Stimulated activated CD8-positive, alpha-beta memory T cell treated with anti-CD3 and anti-CD28 coated beads, Interleukin-12 subunit alpha, Interleukin-12 subunit beta, amount 100 ng/mL, for 1 hour (primary cell): ENCODE data around the gene MTAP.

Experiments
- DNase-seq: peaks from one replicate; pipeline ENCODE4 v3.0.0-alpha.2; 2020; ENCODE audit warnings: low read depth

MTAP gene

DNA sequence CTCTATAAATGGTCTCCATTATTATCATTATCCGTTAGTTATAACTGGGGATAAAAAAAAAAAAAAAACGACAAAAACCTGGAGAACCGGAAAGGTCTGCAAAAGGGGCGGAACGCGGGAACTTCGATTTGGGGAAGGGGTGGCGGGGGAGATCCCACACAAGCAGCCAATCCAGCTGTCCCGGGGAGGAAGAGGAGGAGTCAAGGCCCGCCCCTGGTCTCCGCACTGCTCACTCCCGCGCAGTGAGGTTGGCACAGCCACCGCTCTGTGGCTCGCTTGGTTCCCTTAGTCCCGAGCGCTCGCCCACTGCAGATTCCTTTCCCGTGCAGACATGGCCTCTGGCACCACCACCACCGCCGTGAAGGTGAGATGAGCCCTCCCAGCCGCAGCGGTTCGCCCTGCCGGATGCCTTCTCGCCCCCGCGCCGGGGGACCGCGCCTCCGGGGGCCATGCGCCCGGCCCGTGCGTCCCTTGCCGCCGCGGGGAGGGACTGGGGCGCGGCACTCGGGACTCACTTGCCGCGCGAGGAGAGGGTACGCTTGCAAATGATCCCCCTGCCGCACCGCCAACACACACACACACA, at the start of gene MTAP:
MTAP (plus strand) TSS at position 219 of the 583 bp plus-strand sequence; CDS start at position 332, 113 bp downstream.
- peak; percentile 37 for DNase-seq

DNA sequence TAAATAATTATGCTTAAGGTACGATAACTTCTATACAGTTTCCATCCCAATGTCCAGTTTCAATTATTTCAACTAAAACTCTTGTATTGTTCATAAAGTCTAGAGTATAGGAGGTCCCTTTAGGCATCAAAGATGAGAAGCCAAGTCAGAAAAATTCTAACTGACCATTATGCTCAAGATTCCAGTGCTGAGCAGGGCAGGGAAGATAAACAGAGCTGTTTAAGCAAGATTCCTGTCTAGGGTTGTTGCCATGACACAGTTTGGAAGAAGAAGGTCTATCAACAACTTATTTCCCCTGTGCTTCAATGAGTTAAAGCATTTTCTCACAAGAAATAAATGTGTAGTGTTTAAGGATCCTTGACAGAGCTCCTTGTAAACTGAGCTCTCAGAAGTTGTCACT, 48.9 kb upstream of the MTAP start:
- DNase-seq = no peak

DNA sequence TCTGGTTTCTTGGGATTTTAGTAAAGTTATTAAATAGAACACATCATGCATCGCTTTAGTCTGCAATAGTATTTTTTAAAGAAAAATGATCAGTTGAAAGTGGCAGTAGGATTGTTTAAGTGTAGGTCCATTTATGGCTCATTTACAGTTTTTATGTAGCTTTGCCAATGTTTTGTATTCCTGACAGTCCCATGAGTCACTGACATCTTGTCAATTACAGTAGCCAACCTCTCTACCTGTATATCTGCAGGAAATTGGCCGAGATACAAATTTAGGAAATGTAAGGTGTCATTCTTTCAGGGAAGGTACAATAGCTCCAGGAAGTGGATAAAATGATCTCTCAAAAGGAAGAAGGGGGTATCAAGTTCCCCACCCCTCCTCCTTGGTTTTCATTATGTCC, 47.7 kb upstream of the MTAP start:
- DNase-seq = no peak

DNA sequence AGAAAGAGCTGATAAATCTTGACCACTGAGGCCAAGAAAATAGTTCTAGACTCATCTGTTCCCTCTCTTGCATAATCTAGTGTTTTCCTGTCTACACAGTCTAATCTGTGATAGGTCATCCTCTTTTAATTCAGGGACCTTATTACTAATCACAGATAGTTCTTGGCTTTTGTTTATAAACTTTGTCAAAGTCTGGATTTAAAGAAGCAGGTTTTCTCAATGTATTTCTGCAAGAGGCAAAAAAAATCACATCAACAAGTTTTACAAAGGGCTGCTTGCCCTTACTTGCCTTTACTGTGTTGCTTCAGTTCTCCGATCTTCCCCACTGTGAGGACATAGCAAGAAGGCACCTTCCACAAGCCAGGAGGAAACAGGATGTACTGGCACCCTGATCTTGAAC, 43.9 kb upstream of the MTAP start:
- no peak for DNase-seq

DNA sequence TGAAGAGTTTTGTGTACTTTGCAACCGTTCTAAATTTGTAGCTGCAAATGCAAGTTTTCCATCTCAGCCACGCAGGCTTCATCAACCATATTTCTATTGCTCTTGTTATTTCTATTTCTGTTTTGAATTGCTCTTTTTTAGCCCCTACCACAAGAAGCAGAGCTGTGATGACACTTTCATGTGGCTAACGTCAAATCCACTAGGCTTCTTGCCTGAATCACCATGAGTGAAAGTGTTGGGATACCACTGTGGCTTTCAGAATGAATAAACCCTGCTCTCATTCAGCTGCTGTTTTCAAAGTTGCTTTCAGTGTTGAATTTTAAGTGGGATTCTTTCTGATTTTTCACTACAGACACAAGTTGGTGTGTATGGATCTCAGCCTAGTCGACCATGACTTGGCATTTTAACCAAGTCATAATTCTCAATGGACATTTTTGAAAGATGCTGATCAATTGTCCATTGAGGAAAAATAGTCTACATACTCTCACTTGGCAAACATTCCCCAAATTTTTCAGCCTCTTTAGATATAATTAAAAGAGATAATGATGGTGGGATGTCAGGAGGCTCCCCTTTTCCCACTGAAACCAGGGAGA, 41.0 kb upstream of the MTAP start:
- no peak for DNase-seq

DNA sequence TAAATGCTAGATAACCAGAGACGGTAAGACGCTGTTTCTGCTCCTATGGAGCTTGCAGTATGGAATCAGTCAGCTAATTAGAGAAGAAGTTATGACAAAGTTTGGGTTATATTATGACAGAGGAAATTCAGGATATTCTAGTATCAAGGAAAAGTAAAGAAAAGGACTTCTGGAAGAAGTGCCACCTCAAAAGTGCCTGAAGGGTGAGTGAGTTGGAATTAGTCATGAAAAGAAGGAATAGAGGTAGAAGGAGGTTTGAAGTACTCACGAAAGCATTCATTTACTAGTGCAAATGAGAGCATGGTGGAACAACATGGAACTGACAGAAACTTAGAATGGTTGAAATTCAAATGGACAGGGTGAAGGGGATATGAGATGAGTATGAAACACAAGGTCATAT, 40.4 kb upstream of the MTAP start:
- DNase-seq = no peak

DNA sequence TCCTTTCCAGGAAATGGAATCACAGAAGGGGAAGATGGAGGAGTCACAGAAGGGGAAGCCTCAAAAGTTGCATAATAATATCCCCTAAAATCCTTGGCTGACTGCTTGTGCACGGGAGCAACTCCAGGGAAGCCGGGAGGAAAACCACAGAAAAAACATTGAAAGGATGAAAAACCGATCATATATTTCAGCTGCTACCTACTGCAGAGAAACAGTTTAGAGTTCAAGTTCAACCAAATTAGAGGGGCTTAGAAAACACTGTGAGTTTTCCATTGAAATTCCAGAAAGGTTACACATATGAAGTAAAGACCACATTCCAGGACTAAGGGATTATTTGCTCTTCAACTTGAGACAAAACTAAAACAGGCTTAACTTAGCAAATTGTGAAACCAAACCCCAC, 37.6 kb upstream of the MTAP start:
- DNase-seq = no peak

DNA sequence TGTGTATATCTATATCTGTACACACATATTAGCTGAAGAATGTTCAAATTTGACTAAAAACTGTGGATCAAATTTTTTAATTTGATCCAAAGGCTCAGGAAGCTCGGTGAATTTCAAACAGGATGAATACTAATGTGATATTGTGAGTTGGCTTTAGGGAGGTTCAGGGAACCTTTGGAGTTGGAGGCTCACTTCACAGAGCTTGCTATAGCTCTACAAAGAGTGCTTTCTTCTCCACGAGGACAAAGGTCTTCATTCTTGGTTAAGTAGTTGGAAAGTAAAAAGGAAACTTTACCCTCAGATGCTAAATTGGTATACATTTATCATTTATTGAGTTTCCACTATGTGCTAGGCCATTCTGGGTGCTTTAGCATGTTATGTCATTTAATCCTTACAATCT, 36.3 kb upstream of the MTAP start:
- no peak for DNase-seq

DNA sequence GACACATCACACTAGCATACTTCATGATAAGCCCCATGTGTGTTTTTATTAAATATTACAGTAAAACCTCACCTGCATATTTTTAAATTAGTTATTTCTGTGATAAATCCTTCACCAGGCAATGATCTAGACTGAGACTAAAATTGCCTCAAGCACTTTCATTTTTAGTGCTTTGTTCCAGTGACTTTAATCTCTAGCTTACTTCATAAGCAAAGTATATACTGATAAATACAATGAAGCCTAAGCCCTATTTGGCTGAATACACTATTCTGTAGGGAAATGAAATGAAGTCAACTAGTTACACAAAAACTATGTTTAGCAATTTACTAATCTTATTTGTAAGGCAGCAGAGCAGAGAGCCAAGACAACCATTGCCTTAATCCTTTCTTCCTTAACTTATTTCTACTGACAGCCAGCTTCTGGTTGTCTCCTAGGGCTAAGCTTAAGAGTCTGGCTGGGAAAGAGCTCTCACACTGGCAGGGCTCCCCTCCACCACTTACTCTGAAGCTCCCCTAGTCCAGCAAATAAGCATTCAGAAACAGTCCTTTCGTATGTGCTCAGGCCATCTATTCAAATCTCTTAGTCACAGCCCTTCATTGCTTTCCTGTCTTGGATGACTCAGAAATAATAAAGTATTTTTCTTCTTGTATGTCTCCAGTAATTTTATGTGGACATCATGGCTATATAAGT, 31.4 kb upstream of the MTAP start:
- DNase-seq = no peak

DNA sequence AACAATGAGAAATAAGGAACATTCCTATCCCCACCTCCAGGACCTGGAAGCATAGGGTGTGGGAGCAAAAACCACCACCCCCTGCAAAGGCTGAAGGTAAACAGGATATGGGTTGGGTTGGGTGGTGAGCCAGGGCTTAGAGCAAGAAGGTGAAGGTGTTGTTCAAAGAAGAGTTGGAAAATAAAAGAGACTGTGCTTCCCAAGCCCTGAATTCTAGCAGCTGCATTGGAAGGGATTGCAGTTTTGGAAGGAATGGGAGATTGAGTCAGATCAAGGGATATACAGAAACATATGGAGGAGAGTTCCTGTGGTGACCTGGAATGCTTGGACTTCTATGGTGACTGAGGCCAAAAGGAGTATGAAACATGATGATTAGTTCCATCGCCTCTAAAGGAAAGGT, 24.7 kb upstream of the MTAP start:
- DNase-seq = no peak

DNA sequence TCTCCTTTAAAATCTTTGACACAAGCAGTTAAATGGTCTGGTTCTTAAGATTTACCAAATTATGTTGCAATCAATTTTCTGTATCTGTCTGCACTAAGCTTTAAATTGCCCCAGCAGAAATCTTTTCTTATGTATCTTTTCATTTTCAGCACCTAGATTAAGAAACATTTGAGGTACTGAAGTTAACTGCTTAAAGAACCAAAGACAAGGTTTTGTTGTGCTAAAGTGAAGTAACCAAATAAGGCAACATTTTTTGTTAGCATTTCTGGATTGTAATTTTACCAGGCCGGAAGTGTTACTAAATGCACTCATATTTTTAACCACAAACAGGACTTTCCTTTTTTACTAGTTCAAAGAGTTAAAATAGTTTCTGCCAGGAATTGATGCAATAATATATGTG, 24.1 kb upstream of the MTAP start:
- DNase-seq = no peak

DNA sequence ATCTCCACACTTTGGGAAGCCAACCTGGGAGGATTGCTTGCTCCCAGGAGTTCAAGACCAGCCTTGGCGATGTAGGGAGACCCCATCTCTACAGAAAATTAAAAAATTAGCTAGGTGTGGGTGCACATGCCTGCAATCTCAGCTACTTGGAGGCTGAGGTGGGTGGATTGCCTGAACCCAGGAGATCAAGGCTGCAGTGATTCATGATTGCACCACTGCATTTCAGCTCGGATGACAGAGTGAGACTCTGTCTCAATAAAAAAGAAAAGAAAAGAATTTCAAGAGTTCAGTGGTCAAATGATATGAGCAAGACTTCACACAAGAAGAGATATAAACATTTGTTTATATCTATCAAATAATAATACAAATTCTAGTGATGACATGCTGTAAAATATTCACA, 23.0 kb upstream of the MTAP start:
- no peak for DNase-seq

DNA sequence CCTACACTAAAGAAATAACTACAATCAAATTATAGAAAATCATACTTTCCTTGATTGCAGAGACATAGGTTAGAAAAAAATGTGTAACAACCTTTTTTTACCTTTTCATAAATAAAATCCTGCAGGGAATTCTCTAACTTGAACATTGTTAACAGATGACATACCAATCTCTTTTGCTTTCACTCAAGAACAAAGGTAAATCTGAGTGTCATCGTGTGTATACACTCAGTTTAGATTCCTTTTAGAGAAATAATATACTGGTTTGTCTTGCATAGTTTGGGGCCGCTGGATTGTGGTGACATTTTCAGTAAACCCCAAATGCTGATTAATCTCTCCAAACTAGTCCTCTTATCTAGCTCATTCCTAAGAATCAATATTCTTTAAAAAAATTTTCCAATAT, 20.8 kb upstream of the MTAP start:
- no peak for DNase-seq

DNA sequence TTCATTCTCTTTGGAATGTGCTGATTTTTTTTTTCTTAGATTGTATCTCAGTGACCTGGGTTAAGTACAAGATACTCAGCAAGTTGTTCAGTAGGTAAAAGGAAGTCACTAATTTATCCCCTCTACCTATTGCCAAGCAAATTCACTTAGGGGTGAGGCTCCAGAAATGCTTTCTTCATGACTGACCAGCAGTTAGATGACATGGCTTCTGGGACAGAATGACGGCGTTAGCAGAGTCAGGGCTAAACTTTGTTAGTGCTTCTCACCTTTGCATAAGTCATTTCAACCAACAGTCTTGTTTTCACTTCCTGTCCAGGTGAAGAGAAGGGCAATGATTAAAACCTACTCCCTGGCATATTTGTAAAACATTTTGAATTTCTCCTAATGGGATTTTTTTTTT, 20.2 kb upstream of the MTAP start:
- no peak for DNase-seq

DNA sequence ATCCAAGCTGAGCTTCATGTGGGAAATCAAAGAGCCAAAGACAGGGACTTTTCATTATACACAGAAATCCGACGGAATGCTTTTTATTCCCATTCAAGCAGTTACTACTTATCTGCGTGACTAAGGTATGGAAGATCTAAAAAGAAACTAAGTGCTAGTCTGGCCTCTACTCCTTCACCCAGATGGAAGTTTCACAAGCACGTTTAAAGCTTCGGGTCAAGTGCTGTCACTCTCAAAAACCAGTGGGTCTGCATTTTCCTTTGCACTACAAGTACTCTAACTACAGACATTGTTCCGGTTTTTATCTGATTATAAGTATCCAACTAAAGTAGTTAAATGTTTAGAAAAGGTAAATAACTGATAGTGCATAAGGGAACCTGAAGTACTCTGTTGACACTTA, 13.7 kb upstream of the MTAP start:
- no peak for DNase-seq

DNA sequence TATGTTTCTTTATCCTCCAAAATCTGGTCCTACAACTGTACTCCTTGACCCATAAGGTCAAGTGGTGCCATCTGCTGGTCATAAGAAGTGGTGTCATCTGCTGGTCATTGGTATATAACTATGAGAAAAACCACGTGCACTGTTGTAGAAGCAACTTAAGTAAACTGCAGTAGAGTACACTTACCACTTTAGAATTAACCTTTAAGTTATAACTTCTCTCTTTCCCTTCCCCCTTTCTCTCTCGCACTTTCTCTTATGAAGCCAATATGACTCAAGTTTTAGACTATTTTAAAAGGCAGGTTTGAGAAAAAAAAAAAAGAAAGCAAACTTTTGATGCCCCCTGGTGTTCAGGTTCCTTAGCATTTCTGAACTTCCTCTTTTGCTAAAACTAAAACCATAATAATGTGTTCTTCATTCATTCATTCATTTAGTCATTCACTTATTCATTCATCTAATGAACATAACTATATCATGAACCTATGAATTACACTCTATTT, 12.8 kb upstream of the MTAP start:
- DNase-seq = no peak

DNA sequence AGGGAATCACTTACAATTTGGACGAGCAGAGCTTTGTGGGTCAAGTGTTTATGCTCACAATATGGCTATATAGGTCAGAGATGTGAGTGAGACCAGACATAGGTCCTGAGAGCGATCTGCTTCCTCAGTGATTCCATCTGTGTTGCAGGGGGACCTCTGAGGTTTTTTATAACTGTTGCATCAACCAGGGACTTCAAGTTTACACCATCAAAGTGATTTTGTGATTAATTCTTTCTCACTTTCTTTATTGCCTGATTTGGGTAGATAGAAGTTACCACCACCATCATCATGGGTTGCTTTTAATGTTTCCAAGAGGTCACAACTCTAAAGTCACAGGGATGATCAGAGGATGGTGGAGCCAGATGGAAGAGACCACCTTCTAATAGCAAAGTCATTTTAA, 7.0 kb upstream of the MTAP start:
- DNase-seq = no peak

DNA sequence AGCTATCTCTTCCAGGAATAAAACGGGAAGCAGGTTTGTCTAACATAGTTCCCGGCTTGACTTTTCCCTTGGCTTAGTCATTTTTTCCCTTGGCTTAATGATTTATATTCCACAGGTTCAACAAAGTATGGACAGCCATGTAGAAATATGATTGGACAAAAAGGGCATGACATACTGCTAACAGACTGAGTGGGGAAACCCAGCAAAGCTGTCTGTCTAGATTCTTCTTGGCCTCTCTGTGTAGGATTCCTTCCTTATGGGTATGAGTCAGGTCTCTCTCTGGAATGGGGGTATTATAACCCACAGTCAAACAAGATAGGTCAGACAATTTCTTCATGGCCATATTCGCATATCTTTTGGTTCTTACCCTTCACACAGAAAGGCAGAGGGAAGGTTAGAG, 5.7 kb upstream of the MTAP start:
- no peak for DNase-seq

DNA sequence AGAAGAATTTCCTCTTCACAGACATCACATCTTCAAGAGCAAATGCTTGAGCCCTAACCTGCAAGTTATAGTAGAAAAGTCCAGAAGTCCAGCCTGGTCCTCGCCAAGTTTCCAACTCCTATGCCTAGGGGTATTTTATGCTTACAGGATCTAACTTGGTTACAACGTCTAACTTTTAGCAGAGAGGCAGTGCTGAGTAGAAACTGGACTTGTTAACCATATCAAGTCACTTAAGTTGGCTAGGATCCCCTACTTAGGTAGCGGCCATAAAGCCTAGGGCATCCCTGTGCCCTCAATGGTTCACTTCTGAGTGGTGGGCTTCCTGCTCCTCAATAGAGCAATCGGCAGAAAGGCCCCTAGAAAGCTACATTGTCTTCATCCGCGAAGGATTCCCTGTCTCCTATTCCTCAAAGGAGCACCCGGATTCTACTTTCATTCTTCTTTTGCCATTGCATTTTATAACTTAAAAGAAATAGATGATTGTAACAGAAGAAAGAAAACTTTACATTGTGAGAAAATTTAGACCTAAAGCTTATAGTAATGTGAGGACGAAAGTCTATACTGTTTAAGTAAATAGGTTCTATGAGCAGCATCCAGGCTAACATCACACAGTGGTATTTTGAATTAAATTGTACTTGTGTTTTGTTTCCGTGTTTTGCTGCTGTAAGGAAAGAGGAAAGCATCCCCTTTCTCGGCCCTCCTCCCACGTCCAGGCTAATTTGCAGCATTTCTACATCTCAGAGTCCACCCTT, 1.3 kb upstream of the MTAP start:
- DNase-seq = no peak

DNA sequence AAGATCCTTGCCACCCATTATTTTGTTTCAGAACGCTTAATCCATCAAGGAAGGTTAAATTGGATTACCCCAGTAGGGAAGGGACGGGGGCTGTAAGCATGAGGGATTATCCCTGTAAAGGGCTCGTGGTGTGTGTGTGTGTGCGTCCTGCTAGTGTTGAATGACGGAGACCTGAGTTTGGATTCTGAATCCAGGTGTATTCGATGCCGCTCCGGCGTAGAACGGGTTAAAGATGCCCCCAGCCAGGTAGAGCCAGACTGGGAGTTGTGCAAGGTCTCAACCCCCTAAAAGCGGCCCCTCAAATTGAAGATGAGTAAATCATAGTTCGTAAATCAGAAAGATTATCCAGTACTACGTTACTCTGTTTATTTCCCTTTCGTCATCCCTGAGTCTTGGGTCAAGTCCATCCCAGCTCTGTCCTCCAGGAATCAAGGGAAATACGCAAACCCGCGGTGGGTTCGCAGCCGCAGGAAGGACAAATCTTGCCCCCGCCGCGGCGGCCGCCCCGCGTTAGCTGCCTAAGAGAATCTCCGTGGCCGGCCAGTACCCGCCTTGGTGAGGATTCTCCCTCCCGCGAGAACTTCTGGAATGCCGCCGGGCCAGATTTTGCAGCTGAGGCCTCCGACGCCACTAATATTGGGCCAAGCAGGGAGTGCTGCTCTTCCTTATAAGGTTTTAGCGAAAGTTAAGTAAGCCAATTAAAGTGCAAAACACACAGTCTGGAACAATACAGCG, 586 bp upstream of the MTAP start:
- no peak for DNase-seq

DNA sequence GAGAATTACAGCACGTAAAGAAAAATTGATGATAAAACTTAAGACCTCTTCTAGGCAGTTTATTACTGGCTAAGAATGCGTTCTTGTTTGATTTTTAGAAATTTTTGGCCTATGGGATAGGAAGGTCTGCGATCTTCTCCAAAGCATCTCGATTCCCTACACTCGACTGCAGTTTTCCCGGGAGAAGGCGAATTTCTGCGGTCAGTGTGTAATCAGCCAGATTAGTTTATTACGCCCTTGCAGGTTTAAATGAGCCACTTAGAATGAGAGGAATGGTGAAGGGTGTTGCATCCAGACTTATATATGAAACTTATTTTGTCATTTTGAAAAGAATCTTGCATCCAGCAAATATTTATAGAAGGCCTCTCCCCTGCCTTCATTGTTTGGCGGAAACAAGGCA, 1.2 kb downstream of the MTAP start:
- DNase-seq = no peak

DNA sequence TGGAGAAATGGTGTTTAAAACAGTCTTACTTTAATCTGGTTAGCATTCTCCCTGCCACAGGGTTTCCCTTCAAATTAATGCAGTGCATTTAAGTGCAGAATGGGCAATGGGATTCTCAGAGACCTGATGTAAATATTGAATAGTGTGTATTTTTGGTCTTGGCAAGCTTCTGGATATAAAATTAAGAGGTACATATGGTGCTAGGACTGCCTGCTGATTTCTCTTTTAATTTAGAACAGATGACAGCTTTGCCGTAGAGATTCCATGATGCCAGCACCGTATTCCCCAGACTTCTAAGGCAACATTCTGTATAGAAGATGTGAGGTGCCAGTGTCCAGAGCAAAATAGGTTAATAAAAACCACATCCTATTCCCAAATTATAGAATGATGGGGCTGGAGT, 1.9 kb downstream of the MTAP start:
- no peak for DNase-seq
